NCI-H526 (cell line): ENCODE data around the gene SCN1A.
"Not testable (repeated sequence)": the region's sequence is repeated elsewhere in the genome, so short reads cannot be mapped to it uniquely, and the experiment has no call there.

Experiments used
- DNase-seq, 2 experiments: peaks; one replicate each; lab custom pipeline; 2025; lab: John Stamatoyannopoulos, UW

Gene SCN1A

GRCh38 chr2:166127217-166128155 lies at the start of gene SCN1A:
SCN1A (minus strand) TSS chr2:166128020; CDS start chr2:166073621, 54,399 bp downstream.
- peak; percentile 40 to 78 for DNase-seq

GRCh38 chr2:166173263-166173662 lies 45.4 kb upstream of the SCN1A start:
- DNase-seq = no peak

DNA sequence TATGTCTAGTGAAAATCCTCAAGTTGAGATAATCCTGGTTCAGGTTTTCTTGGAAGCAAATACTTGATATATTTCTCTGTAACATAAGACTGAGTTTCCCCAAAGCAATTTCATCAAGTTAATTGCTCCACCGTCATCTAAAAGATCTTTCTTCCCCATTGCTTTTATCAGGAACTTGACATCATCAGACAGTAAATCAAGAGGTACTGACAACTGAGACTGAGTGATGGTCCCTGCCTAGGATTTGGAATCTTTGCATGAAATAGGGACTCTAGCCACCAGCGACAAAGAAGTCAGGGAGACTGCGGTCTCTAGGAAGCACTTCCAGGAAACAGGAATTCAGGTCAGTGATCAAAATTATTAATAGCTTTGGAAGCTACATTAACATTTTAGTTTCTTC lies 43.4 kb upstream of the SCN1A start:
- DNase-seq = no peak

- no peak for DNase-seq
Measured at GRCh38 chr2:166170356-166170755, 42.5 kb upstream of the SCN1A start.

- no peak for DNase-seq
Measured at GRCh38 chr2:166167449-166167848, 39.6 kb upstream of the SCN1A start.

DNA sequence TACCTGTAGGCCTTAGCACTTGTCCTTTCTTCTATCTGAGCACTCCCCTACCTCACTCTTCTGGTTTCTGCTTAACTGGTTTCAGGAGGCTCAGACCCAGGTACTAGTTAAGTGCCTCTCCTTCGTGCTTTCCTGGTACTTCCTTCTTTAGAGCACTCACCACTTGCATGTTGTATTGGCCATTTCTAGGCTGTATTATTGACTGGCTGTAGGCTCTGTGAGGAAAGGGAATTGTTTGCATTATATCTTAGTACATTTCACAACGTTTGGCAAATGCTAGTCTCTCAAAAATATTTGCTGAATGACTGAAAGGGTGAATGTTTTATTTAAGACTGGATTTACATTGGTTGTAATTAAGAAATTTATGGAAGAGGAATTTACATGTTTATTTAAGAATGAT lies 36.0 kb upstream of the SCN1A start:
- no peak for DNase-seq

- DNase-seq = no peak
Measured at GRCh38 chr2:166158546-166158945, 30.7 kb upstream of the SCN1A start.

DNA sequence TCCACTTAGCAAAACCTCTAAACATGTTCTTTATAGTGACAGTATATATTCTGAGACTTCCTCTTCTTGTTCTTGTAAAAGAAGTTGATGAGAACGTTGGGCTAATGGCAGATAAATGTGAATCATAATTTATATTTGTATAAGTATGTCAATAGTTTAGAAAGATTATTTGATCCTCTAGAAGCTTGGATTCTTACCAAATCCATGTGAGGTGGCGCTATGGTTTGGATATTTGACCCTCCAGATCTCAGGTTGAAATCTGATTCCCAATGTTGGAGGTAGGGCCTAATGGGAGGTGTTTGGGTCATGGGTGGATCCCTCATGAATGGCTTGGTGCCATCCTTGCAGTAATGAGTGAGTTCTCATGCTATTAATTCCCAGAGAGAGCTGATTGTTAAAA lies 29.8 kb upstream of the SCN1A start:
- DNase-seq = no peak

GRCh38 chr2:166156985-166157490 lies 29.2 kb upstream of the SCN1A start:
- DNase-seq = no peak

DNA sequence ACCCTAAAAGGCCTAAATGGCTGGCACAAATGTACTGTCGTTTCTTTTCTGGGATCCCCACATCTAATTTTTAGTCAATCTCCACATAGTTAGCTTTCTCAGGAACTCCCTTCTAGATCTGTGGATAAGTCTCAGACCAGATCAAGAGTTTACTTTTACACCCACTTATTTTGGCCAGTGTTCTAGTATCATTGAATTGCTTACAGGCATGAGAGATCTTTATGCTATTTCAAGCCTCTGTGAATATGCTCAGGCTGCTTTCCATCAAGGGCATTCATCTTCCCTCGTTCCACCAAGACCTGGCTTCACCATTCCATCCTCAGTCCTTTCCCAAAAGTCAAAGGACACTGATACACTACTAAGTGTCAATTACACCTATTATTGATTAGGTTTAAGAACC lies 27.8 kb upstream of the SCN1A start:
- DNase-seq = no peak

DNA sequence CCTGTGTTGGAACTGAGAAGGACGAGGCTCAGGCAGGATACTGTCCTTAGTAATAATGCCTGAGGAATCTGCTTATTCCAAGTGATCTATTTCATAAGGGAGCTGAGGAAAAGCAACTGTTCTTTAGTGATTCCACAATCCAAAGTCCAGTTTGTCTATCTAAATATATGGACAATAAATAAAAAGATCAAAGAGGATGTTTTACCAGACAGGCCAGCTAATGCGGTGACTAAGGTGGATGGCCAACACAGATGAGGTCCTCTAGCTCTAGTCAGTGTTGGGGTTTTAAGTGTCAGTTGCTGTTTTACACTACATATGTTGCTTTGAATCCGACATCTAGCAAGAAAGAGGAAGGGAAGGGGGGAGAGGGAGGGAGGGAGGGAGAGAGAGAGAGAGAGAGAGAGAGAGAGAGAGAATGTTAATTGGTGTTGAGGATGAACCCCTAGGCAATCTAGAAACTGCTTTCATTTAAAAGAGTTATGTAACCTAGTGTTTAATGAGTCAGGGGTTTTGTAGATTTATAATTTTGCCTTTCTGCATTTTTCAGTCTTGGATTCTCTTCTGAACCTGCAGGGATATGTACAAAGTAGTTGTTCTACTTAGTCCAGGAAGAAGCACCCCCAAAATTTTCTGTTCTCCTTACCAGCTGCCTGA lies 27.0 kb upstream of the SCN1A start:
- no peak for DNase-seq

GRCh38 chr2:166152064-166152463 lies 24.2 kb upstream of the SCN1A start:
- no peak for DNase-seq

GRCh38 chr2:166148500-166149400 lies 20.9 kb upstream of the SCN1A start:
- DNase-seq = no peak

DNA sequence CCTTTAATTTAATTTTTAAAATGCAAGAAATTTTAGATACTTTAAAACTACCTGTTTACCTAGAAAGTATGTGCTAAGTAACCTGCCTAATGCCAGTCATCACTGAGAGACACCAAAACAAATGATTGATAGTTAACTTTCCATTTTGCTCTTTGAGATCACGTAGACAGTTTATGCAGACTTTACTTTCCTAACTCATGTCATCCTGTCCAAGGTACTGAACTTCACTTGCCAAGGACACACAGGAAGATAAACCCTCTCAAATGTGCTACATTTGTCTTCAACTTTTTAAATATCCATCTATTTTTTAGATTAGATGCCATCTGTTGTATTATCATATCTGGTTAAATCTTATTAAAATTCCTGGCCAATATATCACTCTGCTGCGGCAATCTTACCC lies 20.1 kb upstream of the SCN1A start:
- no peak for DNase-seq

DNA sequence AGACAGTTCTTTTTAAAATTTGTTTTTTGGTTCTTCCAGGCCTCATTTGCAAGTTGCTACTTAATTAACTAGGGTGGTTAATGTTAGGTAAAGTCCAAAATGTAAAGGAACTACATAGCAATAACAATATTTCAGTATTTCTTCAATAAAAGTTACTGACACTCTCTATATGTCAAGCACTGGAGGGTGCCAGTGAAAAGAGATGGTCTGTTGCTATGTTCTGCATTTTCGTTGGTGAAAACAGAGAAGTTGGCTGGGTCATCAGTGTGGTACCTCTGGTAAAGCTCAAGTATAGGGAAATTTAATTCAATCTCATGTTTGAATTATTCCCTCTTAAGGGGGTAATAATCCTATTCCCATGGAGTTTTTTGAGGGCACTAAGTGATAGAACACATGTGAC lies 16.3 kb upstream of the SCN1A start:
- no peak for DNase-seq

GRCh38 chr2:166140932-166141331 lies 13.1 kb upstream of the SCN1A start:
- peak; percentile 7 to 39 for DNase-seq

GRCh38 chr2:166140475-166140874 lies 12.7 kb upstream of the SCN1A start:
- DNase-seq = no peak

DNA sequence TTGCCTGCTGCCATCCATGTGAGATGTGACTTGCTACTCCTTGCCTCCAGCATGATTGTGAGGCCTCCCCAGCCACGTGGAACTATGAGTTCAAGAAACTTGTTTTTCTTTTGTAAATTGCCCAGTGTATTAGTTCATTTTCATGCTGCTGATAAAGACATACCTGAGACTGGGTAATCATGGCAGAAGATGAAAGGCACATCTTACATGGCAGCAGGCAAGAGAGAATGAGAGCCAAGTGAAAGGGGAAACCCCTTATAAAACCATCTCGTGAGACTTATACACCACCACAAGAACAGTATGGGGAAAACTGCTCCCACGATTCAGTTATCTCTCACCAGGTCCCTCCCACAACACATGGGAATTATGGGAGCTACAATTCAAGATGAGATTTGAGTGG lies 11.7 kb upstream of the SCN1A start:
- DNase-seq = not testable (repeated sequence)

- DNase-seq = no peak
Measured at GRCh38 chr2:166138667-166139066, 10.8 kb upstream of the SCN1A start.

GRCh38 chr2:166138144-166138543 lies 10.3 kb upstream of the SCN1A start:
- no peak for DNase-seq

DNA sequence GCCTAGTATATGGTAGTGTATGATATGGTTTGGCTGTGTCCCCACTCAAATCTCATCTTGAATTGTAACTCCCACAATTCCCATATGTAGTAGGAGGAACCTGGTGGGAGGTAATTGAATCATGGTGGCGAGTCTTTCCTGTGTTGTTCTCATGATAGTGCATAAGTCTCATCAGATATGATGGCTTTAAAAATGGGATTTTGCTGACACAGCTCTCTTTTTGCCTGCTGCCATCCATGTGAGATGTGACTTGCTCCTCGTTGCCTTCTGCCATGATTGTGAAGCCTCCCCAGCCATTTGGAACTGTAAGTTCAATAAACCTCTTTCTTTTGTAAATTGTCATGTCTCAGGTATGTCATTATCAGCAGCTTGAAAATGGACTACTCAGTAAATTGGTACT lies 9.5 kb upstream of the SCN1A start:
- no peak for DNase-seq

- peak; percentile 30 to 50 for DNase-seq
Measured at GRCh38 chr2:166135849-166136258, 8.0 kb upstream of the SCN1A start.
